Stimulated activated CD8-positive, alpha-beta memory T cell treated with anti-CD3 and anti-CD28 coated beads, Interleukin-4, amount 100 ng/mL, for 4 hours (primary cell): Measurements from ENCODE around the gene ORAI1.
"Not testable (repeated sequence)": the region's sequence is repeated elsewhere in the genome, so short reads cannot be mapped to it uniquely, and the experiment has no call there.

ENCODE experiments used
- DNase-seq, 2 donors: peaks; one replicate each; pipeline ENCODE4 v3.0.0-alpha.2; 2020; ENCODE audit warnings: low read depth in 2 of 2, low spot score in 1 of 2

ORAI1 gene

DNA sequence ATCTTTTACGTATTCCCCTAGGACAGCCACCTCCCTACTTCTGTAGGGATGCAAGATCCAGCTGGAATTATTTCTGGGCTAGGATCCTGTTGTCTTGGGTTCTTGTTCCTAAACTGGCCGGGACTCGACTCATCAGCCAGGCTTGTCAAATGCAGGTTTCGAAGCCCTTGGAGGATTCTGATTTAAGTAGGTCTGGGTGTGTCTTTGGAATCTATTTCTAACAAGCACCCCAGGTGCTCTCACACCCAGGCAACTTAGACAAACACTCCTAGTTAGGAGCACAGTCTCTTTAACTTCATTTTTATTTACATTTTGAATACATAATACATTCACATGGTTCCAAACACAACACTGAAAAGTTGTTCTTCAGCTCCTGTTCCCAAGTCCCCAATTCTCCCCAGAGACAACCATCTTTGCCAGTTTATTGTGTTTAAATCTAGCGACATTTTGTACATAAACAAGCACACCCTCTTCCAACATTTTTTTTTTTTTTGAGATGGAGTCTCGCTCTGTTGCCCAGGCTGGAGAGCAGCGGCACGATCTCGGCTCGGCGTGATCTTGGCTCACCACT is 22.2 kb downstream of the ORAI1 start:
- no peak for DNase-seq

DNA sequence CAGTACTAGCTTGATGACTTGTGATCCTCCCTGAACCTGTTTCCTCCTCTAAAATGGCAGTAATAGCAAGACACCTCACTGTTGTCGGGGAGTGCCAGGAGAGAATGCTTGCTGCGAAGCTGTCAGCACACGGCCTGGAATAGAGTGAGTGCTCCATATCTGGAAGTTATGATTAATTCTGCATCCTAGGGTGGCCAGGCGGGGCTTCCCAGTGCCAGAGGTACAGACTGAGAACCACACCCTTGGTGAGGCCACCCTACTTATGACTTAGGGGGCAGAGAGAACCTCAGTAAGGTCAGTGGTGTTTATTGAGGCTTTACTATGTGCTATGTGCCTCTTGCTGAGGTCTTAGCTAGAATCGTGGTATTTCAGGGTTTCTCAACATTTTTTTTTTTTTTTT is 23.0 kb downstream of the ORAI1 start:
- DNase-seq: no peak

DNA sequence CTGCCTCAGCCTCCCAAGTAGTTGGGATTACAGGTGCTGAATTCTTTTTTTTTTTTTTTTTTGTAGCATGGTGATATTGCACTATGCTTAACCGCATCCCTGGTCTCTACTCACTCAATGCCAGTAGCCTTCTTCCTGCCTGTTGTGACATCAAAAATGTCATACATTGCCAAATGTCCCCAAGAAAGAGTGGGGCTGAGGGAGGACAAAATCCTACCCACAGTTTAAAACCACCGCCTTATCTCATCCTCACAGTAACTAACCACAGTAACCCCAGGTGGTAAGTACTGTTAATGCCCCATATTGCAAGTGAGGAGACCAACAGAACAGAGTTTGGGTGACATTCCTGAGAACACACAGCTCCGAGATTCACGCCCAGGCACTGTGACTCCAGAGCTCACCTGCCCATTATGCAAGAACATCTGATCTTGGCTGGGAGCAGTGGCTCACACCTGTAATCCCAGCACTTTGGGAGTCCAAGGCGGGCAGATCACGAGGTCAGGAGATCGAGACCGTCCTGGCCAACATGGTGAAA is 23.6 kb downstream of the ORAI1 start:
- DNase-seq: no peak

DNA sequence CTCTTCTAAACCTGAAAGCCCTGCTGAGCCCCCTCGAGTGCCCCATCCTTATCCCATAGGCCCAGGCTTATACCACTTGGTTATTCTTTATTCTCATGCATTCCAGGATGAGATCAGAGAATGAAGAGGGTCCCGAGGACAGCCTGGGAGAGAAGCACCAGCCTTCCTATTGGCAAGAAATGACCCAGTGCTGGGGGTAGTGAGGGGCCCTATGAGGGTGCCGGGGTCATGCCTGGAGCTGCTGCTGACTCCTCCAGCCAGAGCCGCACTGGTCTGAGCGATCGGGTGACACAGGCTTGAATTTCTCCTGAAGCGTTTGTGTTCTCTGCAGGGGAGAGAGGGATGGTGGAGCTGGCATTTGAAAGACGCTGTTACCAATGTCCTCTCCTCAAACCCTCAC is 25.0 kb downstream of the ORAI1 start:
- DNase-seq: no peak

DNA sequence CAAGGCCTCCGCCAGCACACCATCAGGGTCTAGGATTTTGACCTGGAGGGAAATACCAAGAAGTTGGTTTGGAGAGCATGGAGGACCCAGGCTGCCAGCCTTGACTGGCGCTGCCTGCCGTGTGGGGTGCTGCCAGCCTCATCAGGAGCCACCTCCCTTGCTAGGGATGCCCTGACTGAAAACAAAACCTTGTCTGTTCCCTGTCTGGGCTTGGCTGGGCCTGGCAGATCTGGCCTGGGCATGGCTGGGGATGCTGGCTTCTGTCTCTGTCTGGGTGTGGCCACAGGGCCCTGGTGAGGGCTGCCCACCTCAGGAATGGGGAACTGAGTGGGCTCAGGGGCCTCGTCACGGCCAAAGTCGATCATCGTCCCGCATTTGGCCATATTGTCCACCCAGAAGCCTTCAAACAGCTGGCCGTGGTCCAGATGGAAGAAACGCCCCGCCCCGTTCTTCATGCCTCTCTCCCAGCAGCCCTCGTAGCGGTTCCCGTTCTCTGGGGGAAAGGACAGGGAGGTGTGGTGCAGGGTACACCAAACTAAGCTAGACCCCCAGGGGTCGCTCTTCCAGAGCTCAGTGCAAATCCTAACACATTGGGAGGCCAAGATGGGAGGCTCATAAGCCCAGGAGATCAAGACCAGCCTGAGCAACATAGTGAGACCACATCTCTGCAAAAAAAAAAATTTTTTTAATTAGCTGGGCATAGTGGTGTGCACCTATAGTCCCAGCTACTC is 26.6 kb downstream of the ORAI1 start:
- DNase-seq: no peak

DNA sequence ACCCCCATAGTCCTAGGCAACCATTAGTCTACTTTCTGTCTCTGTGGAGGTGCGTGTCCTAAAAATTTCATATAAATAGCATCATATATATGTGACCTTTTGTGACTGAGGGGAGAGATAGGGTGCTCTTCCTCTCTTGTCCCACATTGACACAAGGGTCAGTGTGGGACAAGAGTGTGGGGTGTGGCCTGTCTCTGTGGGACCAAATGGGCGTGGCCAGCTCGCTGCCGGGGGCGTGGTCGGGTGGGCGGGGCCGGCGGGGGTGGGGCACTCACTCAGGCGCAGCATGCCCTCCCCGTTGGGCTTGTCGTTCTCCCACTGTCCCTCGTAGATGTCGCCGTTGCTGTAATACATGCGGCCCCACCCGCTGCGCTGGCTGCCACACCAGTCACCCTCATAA is 27.7 kb downstream of the ORAI1 start:
- DNase-seq: no peak

DNA sequence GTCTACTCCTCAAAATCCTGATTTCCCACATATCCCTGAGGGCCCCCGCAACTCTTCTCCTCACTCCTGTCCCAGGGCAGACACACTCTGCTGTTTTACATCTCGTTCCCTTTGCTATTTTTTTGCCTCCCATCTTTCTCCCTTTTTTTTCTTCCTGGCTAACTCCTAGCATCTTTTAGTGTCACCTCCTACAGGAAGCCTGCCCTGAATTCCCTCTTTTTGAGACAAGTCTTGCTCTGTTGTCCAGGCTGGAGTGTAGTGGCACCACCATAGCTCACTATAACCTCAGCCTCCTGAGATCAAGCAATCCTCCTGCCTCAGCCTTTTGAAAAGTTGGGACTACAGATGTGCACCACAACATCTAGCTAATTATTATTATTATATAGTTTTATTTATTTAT is 29.8 kb downstream of the ORAI1 start:
- no peak for DNase-seq

DNA sequence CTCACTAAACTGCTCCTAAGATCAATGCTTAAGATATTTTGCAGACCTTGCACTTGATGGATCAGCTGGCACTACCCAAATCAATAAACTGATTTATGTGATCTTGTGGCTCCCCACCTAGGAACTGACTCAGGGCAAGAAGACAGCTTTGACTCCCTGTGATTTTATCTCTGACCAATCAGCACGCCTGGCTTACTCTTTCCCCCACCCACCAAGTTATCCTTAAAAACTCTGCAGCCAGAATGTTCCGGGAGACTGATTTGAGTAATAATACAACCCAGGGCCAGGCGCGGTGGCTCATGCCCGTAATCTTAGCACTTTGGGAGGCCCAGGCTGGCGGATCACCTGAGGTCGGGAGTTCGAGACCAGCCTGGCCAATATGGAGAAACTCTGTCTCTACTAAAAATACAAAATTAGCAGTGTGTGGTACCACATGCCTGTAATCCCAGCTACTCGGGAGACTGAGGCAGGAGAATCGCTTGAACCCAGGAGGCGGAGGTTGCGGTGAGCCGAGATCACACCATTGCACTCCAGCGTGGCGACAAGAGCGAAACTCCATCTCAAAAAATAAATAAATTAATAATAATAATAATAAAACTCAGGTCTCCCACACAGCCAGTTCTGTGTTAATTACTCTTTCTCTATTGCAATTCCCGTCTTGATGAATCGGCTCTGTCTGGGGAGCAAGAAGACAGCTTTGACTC is 31.1 kb downstream of the ORAI1 start:
- DNase-seq: no peak

DNA sequence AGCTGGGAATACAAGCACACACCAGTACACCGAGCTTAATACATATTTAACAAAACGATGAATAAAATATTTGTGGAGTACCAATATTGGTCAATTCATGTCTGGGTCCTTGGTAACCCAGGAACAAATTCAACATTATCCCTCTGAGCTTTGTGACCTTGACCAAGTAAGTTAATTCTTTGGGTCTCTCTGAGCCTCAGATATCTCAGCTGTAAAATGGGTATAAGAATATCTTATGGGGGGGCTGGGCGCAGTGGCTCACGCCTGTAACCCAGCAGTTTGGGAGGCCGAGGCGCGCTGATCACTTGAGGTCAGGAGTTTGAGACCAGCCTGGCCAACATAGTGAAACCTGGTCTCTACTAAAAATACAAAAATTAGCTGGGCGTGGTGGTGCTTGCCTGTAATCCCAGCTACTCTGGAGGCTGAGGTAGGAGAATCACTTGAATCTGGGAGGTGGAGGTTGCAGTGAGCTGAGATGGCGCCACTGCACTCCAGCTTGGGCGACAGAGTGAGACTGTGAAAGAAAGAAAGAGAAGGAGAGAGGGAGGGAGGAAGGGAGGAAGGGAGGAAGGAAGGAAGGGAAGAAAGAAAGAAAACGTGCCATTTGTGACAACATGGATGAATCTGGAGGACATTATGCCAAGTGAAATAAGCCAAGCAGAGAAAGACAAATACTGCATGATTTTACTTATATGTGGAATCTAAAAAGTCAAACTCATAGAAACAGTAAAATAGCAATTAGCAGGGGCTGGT is 35.2 kb downstream of the ORAI1 start:
- DNase-seq: not testable (repeated sequence)

DNA sequence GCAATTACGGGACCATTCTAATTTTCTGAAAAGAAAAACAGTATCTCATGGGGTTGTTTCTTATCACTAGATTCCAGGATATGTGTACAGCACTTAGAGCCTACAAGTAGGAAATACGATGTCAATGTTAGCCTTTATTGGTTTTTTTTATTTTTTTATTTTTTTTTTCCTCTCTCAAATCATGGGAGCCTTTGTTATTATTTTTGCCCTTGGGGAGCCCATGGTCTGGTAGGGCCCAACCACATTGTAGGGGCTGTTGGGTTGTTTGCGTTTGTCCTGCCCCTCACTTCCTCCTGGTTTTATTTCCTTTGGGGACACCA is 37.2 kb downstream of the ORAI1 start:
- no peak for DNase-seq

DNA sequence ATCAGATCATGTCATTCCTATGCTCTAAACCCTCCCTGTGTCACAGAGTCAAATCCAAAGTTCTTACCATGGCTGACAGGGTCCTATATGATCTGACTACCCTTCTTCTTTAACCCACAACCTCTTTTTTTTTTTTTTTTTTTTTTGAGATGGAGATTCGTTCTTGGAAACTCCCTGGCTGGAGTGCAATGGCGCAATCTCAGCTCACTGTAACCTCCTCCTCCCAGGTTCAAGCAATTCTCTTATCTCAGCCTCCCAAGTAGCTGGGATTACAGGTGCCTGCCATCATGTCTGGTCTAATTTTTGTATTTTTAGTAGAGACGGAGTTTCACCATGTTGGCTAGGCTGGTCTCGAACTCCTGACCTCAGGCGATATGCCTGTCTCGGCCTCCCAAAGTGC is 40.5 kb downstream of the ORAI1 start:
- DNase-seq: not testable (repeated sequence)

DNA sequence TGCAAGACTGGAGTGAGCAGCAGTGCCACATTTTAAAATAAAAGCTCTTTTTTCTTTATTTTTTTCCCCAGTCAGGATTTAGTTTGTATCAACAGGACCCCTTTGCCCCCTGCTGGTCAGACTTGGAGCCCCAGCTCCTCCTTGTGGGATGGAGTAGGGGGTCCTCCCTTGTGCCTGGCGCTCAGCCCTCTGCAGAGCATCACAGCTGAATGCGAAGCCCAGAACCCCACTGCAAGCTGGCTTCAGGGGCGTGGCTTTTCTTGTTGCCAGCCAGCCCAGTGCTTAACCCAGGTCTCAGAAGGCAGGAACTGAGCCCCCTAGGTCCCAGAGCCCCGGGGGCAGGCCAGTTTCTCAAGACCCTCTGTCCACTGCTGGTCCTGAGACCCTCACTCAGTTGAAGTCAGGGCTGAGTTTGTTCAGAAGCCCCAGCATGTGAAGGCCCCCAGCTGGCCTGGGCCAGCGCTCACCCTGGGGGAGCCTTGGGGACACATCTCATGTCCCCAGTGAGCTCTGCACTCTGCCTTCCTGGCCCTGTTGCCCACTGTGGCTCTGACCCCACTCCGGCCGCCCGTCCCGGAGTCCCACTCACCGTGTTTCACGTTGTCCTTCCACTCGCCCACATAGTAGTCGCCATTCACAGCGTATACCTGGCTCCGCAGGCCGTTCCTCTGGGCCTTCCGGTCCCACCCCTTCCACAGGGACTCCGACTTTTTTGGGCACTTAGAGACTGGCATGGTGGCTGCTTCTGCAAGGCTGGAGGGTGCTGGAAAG is 42.6 kb downstream of the ORAI1 start:
- DNase-seq: peak in 1 of 2 donors; percentile 18

DNA sequence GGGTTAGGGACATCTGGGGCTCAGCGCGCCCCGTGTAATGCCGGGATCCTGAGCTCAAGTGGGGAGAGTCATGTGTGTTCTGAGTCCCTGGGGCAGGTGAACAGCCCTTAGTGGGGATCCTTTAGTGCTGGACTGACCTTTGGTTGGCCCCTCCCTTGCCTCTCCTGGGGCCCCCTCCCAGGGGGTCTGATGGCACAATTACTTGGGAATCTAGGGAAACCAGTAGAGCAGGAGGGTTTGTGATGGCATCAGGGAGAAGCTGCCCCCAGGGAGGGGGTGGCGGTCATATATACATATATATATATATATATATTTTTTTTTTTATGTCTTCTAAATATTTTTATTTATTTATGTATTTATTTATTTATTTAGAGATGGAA is 43.2 kb downstream of the ORAI1 start, which contains the start of gene MORN3:
TSS of gene MORN3 (minus strand) at position 134 of the 380 bp plus-strand sequence. CDS start 171 bp downstream, outside the sequence.
- no peak for DNase-seq

DNA sequence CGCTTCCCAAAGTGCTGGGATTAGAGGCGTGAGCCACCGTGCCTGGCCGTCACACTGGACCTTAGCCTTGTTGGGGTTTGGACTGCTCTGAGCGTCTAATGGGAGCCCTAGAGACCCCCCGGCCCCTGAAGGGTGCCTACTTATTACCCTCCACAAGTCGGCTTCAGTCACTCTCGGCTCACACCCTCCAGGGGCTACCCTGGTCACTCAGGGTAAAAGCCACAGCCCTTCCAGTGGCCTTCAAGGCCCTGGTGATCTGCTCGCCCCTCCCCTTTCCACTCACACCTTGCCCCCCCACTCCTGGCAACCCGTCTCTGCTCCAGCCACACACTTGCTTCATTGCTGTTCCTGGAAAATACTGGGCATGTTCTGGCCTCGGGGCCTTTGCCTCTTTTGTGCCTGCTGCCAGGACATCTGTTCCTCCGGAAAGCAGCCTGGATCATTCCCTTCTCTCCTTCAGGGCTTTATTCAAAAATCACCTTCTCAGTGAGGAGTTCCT is 46.7 kb downstream of the ORAI1 start:
- DNase-seq: no peak

DNA sequence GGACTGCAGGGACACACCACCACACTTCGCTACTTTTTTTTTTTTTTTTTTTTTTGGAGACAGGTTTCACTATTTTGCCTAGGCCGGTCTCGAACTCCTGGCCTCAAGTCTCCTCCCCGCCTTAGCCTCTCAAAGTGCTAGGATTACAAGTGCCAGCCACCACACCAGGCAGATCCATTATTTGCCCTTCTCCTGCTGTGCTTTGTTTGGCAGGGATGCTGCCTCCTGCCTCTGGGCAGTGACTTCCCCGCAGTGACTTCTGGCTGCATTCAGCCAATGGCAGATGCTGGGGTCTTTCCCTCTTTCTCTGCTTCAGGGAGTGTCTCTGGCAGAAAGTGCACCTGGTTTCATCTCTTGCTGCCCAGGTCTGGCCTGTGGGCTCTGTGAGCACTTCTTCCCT is 49.9 kb downstream of the ORAI1 start:
- DNase-seq: no peak

DNA sequence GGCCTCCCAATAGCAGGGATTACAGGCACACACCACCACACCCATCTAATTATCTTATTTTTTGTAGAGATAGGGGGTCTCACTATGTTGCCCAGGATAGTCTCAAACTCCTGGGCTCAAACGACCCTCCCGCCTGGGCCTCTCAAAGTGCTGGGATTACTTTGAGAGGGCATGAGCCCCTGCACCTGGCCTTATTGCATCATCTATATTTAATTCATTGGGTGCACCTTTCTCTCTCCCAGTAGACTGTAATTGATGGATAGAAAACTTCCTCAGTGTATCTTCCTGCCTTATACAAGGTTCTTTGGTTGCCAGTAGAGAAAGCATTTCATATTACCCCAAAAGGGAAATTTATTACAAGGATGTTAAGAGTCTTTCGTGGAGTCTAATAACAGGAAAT is 52.0 kb downstream of the ORAI1 start:
- DNase-seq: no peak

DNA sequence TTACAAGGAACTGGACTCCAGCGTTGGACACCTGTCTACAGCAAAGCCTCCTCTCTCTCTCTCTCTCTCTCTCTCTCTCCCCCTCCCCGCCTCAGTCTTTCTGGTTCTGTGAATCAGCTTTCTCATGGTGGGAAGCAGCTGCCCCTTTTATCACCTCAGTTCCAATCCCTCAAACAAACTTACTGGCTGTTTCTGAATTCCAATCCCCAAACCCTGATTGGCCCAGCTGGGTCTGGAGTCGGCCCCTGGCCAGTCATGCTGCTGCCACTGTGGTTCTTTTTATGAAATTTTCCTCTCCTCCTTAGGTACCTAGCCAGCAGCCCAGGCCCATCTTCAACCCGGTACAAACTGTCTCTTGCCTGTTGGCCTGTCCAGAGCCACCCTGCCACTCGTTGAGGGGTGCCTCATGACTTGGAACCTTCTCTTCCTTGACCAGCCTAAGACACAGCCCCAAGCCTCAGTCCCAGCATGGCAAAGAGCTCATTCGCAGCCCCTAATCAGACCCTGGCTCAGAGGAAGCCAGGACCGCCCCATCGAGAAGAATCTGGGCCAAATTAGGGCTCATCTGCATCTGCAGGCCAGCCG is 52.5 kb downstream of the ORAI1 start:
- no peak for DNase-seq

DNA sequence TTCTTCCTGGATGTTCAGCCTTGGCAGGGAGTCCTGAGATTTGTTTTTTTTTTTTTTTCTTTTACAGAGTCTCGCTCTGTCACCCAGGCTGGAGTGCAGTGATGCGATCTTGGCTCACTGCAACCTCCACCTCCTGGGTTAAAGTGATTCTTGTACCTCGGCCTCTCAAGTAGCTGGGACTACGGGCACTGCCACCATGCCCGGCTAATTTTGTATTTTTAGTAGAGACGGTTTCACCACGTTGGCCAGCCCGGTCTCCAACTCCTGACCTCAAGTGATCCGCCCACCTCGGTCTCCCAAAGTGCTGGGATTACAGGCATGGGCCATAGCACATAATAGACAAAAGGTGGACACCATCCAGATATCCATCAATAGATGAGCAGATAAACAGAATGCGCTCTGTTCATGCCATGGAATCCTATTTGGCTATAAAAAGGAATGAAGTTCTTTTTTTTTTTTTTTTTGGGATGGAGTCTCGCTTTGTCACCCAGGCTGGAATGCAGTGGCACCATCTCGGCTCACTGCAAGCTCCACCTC is 53.4 kb downstream of the ORAI1 start:
- DNase-seq: not testable (repeated sequence)

DNA sequence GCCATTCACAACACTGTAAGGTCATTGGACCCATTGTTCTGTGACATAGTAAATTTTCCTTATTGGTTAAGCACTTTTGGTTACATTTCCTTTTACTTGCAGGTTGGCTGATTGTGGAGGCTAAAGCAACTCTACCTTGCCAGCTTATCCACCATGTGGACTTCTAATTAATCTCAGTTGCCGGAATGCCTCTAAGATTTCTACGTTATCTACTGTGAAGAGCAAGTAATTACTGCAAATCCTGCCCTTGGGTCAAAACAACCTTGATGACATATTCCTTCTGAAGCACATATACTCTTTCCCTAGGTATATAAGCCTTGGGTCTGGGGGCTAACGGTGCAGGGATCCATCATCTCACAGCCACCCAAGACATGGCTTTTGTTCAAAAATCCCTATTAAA is 62.6 kb downstream of the ORAI1 start:
- no peak for DNase-seq

DNA sequence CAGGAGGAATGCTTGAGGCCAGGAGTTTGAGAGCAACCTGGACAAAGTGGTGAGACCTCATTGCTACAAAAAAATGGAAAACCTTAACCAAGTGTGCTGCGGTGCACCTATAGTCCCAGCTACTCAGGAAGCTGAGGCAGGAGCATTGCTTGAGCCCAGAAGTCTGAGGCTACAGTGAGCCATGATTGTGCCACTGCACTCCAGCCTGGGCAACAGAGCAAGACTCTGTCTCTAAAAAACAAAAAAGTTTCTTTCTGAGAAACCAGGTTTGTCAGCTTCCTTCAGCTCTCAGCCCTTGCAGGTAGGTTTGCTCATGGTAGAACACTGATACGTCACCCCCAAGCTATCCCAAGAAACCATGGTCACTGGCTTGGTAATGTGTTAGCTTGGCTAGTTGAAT is 63.1 kb downstream of the ORAI1 start:
- no peak for DNase-seq
